Prostate gland (tissue), 2 donors: ENCODE measurements around the gene NHLH2.

ENCODE experiments used
- CTCF ChIP-seq, 4 experiments: fragments of 200-600 bp in 2 of 4; fragments of 450-650 bp in 2 of 4; sonication (generic) in 2 of 4; IDR thresholded peaks; 1 replicate in 3 of 4; 2 replicates in 1 of 4; pipeline ENCODE4 v1.5.1; 2016 to 2019; ENCODE audit warnings: antibody characterized with exemption in 4 of 4, mild to moderate bottlenecking in 2 of 4, moderate library complexity in 2 of 4
- POLR2A ChIP-seq: fragments of 450-650 bp; IDR thresholded peaks from one replicate; pipeline ENCODE4 v1.6.1; 2016; ENCODE audit warnings: antibody characterized with exemption, mild to moderate bottlenecking

- no peak for TF ChIP-seq CTCF (IDR thresholded peaks at IDR 0.05)
- no peak for TF ChIP-seq POLR2A
Observed at GRCh38 chr1:115837341-115837739, 3.6 kb downstream of the NHLH2 start.
